NB4 (cell line): ENCODE data around the gene METTL25.

Experiments
- DNase-seq: peaks from one replicate; pipeline ENCODE4 v3.0.0; 2010; ENCODE audit warnings: low read depth
- H3K4me3 ChIP-seq: one replicate; pipeline ENCODE4 v1.5.1; 2011; ENCODE audit warnings: mild to moderate bottlenecking, low read depth, low read length, moderate library complexity
- CTCF ChIP-seq: IDR thresholded peaks from one replicate; pipeline ENCODE4 v1.5.1; 2012; ENCODE audit warnings: low read depth, low read length
- MAX ChIP-seq: IDR thresholded peaks from 2 replicates; pipeline ENCODE4 v1.6.1; 2011; ENCODE audit warnings: low read depth, low read length
- MYC ChIP-seq: IDR thresholded peaks from 2 replicates; pipeline ENCODE4 v1.6.1; 2011; ENCODE audit warnings: low read depth, low read length
- POLR2A ChIP-seq: IDR thresholded peaks from 2 replicates; pipeline ENCODE4 v1.6.1; 2011; ENCODE audit warnings: mild to moderate bottlenecking; ENCODE audit not compliant: insufficient read length; ENCODE audit errors: extremely low read depth

Gene METTL25

GRCh38 chr12:82383930-82384552 is 25.7 kb downstream of the METTL25 start:
- H3K4me3 ChIP-seq = no peak overlapping the region
- peak; percentile 36 for DNase-seq
- TF ChIP-seq CTCF = peak; percentile 27
- TF ChIP-seq POLR2A = no peak

- TF ChIP-seq MYC (no peak), MAX (no peak), CTCF (no peak), POLR2A (no peak)
- DNase-seq = no peak
- H3K4me3 ChIP-seq = no peak overlapping the region
Measured at GRCh38 chr12:82398879-82399278, 40.5 kb downstream of the METTL25 start.

GRCh38 chr12:82400819-82401218 is 42.5 kb downstream of the METTL25 start:
- no peak for DNase-seq
- H3K4me3 ChIP-seq = no peak overlapping the region
- TF ChIP-seq CTCF (no peak), POLR2A (no peak), MYC (no peak), MAX (no peak)

- H3K4me3 ChIP-seq = no peak overlapping the region
- TF ChIP-seq CTCF = no peak
- TF ChIP-seq POLR2A = no peak
- TF ChIP-seq MAX = no peak
- no peak for TF ChIP-seq MYC
- DNase-seq = no peak
Measured at GRCh38 chr12:82406651-82407050, 48.3 kb downstream of the METTL25 start.

GRCh38 chr12:82407481-82407880 is 49.2 kb downstream of the METTL25 start:
- no peak overlapping the region for H3K4me3 ChIP-seq
- TF ChIP-seq CTCF (no peak), POLR2A (no peak), MYC (no peak), MAX (no peak)
- DNase-seq = no peak

- no peak for DNase-seq
- no peak for TF ChIP-seq MAX
- no peak for TF ChIP-seq MYC
- no peak for TF ChIP-seq CTCF
- no peak for TF ChIP-seq POLR2A
- no peak overlapping the region for H3K4me3 ChIP-seq
Measured at GRCh38 chr12:82408844-82409243, 50.5 kb downstream of the METTL25 start.
